T-cell (primary cell): ENCODE data around the gene CPNE7. TPM values are rescaled to one million over a fixed set of nuclear protein-coding genes. Genes with fewer than 3 reads are reported as not detected.

ENCODE experiments used
- ATAC-seq, 4 experiments: fragments of 200-7000 bp in 3 of 4; fragments of 150-1000 bp in 1 of 4; cut with Tn5 transposase; replicated peaks in 1 of 4; 1 replicate in 3 of 4; 2 replicates in 1 of 4; pipeline ENCODE4 v1.10.0; 2021; ENCODE audit warnings: moderate library complexity in 3 of 4, mild to moderate bottlenecking in 2 of 4, moderate number of reproducible peaks in 1 of 4
- CTCF ChIA-PET, 2 donors: fragments of 300-600 bp; sonication (Branson Sonifier 250); formaldehyde crosslinking; loops; one replicate each; lab custom pipeline; 2022; ENCODE audit warnings: antibody characterized with exemption in 2 of 2; lab: Charles Lee
- POLR2A ChIA-PET, 2 donors: fragments of 300-600 bp; sonication (Branson Sonifier 250); formaldehyde crosslinking; loops; one replicate each; lab custom pipeline; 2022; ENCODE audit warnings: antibody characterized with exemption in 2 of 2; lab: Charles Lee
- DNase-seq, 35 experiments: peaks; one replicate each; pipeline versions ENCODE4 v3.0.0 to v3.0.0-alpha.2; 2013 to 2023
- H3K27ac ChIP-seq: one replicate; pipeline ENCODE4 v1.5.1; 2013; ENCODE audit warnings: low read length
- H3K27me3 ChIP-seq, 2 experiments: replicated peaks in 1 of 2; 1 replicate in 1 of 2; 2 replicates in 1 of 2; pipeline versions ENCODE4 v1.6.1 to v1.7.0; 2013; ENCODE audit warnings: low read length in 1 of 2, mixed read lengths in 1 of 2; ENCODE audit not compliant: control insufficient read depth in 2 of 2, insufficient read depth in 2 of 2; ENCODE audit errors: extremely low read depth in 1 of 2
- H3K36me3 ChIP-seq, 2 donors: 1 replicate in 1 of 2; 2 replicates in 1 of 2; pipeline versions ENCODE4 v1.6.1 to v1.7.0; 2013; ENCODE audit warnings: low read length in 1 of 2; ENCODE audit not compliant: control insufficient read depth in 2 of 2, insufficient read depth in 1 of 2; ENCODE audit errors: extremely low read depth in 1 of 2
- H3K4me1 ChIP-seq, 2 experiments: 1 replicate in 1 of 2; 2 replicates in 1 of 2; pipeline versions ENCODE4 v1.6.1 to v1.7.0; 2013; ENCODE audit warnings: low read length in 2 of 2, mixed read lengths in 1 of 2; ENCODE audit not compliant: insufficient read depth in 2 of 2, control insufficient read depth in 1 of 2; ENCODE audit errors: extremely low read depth in 1 of 2
- H3K4me3 ChIP-seq, 2 donors: 1 replicate in 1 of 2; 2 replicates in 1 of 2; pipeline versions ENCODE4 v1.5.1 to v1.7.0; 2013; ENCODE audit warnings: mild to moderate bottlenecking in 2 of 2, low read length in 1 of 2, moderate library complexity in 1 of 2; ENCODE audit not compliant: control insufficient read depth in 1 of 2; ENCODE audit errors: extremely low read depth in 1 of 2
- H3K9me3 ChIP-seq: 2 replicates; pipeline ENCODE4 v1.7.0; 2013
- H3K27ac Mint-ChIP-seq, 2 donors: one replicate each; pipeline ENCODE4 v1.8.0; 2020 to 2021; ENCODE audit warnings: mild to moderate bottlenecking in 2 of 2, mixed read lengths in 2 of 2
- H3K27me3 Mint-ChIP-seq, 2 donors: one replicate each; pipeline ENCODE4 v1.8.0; 2021 to 2022; ENCODE audit warnings: mixed read lengths in 2 of 2
- H3K36me3 Mint-ChIP-seq: one replicate; pipeline ENCODE4 v1.8.0; 2021; ENCODE audit warnings: mixed read lengths
- H3K4me1 Mint-ChIP-seq, 3 donors: one replicate each; pipeline ENCODE4 v1.8.0; 2020 to 2022; ENCODE audit warnings: mixed read lengths in 3 of 3, mild to moderate bottlenecking in 1 of 3
- H3K4me3 Mint-ChIP-seq, 3 donors: one replicate each; pipeline ENCODE4 v1.8.0; 2020 to 2022; ENCODE audit warnings: mild to moderate bottlenecking in 3 of 3, mixed read lengths in 3 of 3, moderate library complexity in 3 of 3
- H3K9me3 Mint-ChIP-seq, 3 donors: one replicate each; pipeline ENCODE4 v1.8.0; 2020 to 2022; ENCODE audit warnings: mixed read lengths in 3 of 3
- WGBS: methylation state at CpG from one replicate; pipeline ENCODE4 v1.1.5; 2013; ENCODE audit warnings: missing lambda C conversion rate; ENCODE audit not compliant: insufficient coverage; 5-methylcytosine and 5-hydroxymethylcytosine counted together
- total RNA-seq, 35 experiments: library from RNA in 6 of 35; stranded (reverse) in 6 of 35; fragments of 120-200 nt in 1 of 35; gene quantifications; one replicate each; pipeline versions ENCODE4 v1.2.1 to v1.2.4 and lab custom pipeline; 2013 to 2026

The CPNE7 gene
- total RNA-seq, 5 donors from 2014 or later (not counting 1 experiment from before 2014, with no cell fraction given), result 1.9 to 8.7 (median 5.1) TPM

DNA sequence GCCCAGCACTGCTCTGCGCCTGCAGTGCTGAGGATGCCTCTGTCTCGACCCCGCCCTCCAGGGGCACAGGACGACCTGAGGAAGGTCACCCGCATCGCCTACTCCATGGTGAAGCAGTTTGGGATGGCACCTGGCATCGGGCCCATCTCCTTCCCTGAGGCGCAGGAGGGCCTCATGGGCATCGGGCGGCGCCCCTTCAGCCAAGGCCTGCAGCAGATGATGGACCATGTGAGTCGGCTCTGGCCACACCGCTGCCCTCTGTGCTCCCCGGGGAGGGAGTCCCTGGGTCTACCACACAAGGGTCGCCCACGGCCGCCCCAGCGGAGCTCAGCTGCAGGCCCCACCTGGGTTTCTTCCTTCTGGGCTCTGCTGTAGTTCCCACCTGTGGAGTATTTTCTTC is 21.8 kb upstream of the CPNE7 start:
- ChIA-PET CTCF (no interaction called here), POLR2A (no interaction called here)
- no peaks in the 10 kb centered on the region for H3K9me3 ChIP-seq
- ATAC-seq, result no peak
- H3K36me3 ChIP-seq, result peaks cover 19 to 54% of the 10 kb centered on the region in 2 donors
- H3K27me3 ChIP-seq, result no peaks in the 10 kb centered on the region
- WGBS, result 96% methylated on average over 14 of the region's 18 CpGs
- Mint-ChIP-seq H3K27ac (no peak overlapping the region), H3K4me1 (peaks cover 20 to 25% (median 23%) of the 10 kb centered on the region in 3 donors), H3K36me3 (peaks cover 36% of the 10 kb centered on the region), H3K27me3 (no peaks in the 10 kb centered on the region), H3K4me3 (no peak overlapping the region), H3K9me3 (no peaks in the 10 kb centered on the region)
- H3K4me3 ChIP-seq, result no peak overlapping the region
- peaks cover 7 to 37% of the 10 kb centered on the region in 2 experiments for H3K4me1 ChIP-seq
- DNase-seq, result no peak
- no peak overlapping the region for H3K27ac ChIP-seq

DNA sequence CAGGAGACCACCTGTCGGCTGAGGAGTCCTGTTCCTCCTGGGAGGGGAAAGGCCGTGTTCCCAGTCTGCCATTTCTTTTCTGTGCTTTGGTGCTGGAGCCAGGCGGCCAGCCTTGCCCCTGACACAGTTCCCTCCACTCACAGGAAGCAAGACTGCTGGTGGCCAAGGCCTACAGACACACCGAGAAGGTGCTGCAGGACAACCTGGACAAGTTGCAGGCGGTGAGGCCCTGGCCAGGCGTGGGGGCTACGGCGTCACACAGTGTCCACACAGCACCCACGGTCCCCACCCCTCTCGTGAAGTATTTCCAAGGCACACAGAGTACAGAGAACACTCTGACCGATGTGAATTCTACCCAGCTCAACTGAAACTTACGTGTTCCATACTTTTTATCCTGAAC is 21.2 kb upstream of the CPNE7 start:
- POLR2A ChIA-PET, result no interaction called here
- Histone ChIP-seq H3K27me3 (no peaks in the 10 kb centered on the region), H3K27ac (no peak overlapping the region), H3K4me3 (no peak overlapping the region), H3K36me3 (peaks cover 19 to 50% of the 10 kb centered on the region in 2 donors), H3K9me3 (no peaks in the 10 kb centered on the region), H3K4me1 (peaks cover 4 to 33% of the 10 kb centered on the region in 2 experiments)
- H3K27me3 Mint-ChIP-seq, result no peaks in the 10 kb centered on the region
- no peak for ATAC-seq
- H3K4me3 Mint-ChIP-seq, result no peak overlapping the region
- no peak for DNase-seq
- peaks cover 32% of the 10 kb centered on the region for H3K36me3 Mint-ChIP-seq
- CTCF ChIA-PET, result no interaction called here
- no peaks in the 10 kb centered on the region for H3K9me3 Mint-ChIP-seq
- H3K4me1 Mint-ChIP-seq, result peaks cover 16 to 19% (median 17%) of the 10 kb centered on the region in 3 donors
- H3K27ac Mint-ChIP-seq, result no peak overlapping the region
- 96% methylated on average over 11 of the region's 12 CpGs for WGBS

DNA sequence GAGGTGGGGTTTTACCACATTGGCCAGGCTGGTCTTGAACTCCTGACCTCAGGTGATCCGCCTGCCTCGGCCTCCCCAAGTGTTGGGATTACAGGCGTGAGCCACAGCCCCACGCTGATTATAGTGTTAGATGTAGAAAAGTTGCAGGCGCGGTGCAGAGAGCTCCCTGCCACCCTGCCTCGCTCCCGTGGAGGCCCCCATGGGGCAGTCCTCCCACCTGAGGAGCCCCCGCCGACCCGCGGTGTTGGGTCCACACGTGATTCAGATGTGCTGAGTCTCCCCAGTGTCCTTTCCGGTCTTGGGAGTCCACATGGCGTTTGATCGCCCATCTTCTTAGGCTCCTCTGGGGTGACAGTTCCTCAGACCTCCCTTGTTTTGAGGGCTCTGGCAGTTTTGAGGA is 20.3 kb upstream of the CPNE7 start:
- Mint-ChIP-seq H3K27ac (no peak overlapping the region), H3K4me1 (peaks cover 14 to 17% (median 14%) of the 10 kb centered on the region in 3 donors), H3K4me3 (no peak overlapping the region), H3K27me3 (no peaks in the 10 kb centered on the region), H3K9me3 (no peaks in the 10 kb centered on the region), H3K36me3 (peaks cover 26% of the 10 kb centered on the region)
- H3K9me3 ChIP-seq, result no peaks in the 10 kb centered on the region
- H3K36me3 ChIP-seq, result peaks cover 15 to 46% of the 10 kb centered on the region in 2 donors
- WGBS, result 97% methylated on average over 15 of the region's 16 CpGs
- POLR2A ChIA-PET, result no interaction called here
- CTCF ChIA-PET, result no interaction called here
- H3K27ac ChIP-seq, result no peak overlapping the region
- DNase-seq (no peak), ATAC-seq (no peak)
- peaks cover 3 to 30% of the 10 kb centered on the region in 2 experiments for H3K4me1 ChIP-seq
- no peak overlapping the region for H3K4me3 ChIP-seq
- H3K27me3 ChIP-seq, result no peaks in the 10 kb centered on the region

DNA sequence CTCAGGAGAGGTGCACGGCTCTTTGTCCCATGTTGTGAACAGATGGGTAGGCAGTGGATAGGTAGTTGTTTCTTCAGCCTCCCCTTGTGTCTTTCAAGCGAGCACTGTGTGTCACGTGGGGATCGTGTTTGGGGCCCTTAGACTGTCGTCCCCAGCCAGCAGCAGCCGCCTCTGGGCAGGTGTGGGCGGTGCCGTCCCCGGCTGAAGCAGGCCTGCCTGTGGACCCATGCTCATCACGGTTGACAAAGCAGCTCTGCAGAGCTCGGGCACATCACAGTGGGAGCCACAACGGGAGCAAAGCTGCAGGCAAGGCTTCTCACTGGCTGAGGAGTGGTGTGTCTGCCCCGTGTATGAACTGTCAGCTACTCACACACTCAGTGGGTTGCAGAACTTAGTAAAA is 19.8 kb upstream of the CPNE7 start:
- no peak for ATAC-seq
- H3K36me3 Mint-ChIP-seq, result peaks cover 22% of the 10 kb centered on the region
- Histone ChIP-seq H3K4me1 (peaks cover 3 to 28% of the 10 kb centered on the region in 2 experiments), H3K36me3 (peaks cover 15 to 46% of the 10 kb centered on the region in 2 donors), H3K27me3 (no peaks in the 10 kb centered on the region), H3K4me3 (no peak overlapping the region), H3K9me3 (no peaks in the 10 kb centered on the region), H3K27ac (no peak overlapping the region)
- WGBS, result 95% methylated on average over 10 of the region's 13 CpGs
- no peaks in the 10 kb centered on the region for H3K9me3 Mint-ChIP-seq
- DNase-seq, result no peak
- peaks cover 11 to 17% (median 16%) of the 10 kb centered on the region in 3 donors for H3K4me1 Mint-ChIP-seq
- ChIA-PET CTCF (no interaction called here), POLR2A (no interaction called here)
- no peak overlapping the region for H3K27ac Mint-ChIP-seq
- no peaks in the 10 kb centered on the region for H3K27me3 Mint-ChIP-seq
- H3K4me3 Mint-ChIP-seq, result no peak overlapping the region

DNA sequence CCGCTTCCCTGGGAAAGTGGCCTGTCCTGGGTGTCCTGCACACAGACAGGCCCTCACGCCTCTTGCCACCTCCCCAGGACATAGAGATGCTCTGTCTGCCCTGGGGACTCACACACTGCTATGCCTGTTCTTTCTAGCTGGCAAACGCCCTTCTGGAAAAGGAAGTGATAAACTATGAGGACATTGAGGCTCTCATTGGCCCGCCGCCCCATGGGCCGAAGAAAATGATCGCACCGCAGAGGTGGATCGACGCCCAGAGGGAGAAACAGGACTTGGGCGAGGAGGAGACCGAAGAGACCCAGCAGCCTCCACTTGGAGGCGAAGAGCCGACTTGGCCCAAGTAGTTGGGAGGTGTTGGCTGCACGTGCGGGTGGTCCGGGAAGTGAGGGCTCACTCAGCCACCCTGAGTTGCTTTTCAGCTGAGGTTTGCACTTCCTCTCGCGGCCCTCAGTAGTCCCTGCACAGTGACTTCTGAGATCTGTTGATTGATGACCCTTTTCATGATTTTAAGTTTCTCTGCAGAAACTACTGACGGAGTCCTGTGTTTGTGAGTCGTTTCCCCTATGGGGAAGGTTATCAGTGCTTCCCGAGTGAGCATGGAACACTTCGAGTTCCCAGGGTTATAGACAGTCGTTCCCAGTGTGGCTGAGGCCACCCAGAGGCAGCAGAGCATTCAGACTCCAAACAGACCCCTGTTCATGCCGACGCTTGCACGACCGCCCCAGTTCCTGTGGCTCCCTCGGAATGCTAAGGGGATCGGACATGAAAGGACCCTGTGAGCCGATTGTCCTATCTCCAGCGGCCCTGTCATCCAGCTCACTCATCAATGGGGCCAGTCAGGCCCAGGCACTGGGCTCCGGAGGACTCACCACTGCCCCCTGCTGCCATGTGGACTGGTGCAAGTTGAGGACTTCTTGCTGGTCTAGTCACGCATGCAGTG is 18.5 kb upstream of the CPNE7 start:
- CTCF ChIA-PET, result interaction anchor here in 1 of 2 donors (0.8 kb wide), 1 partner anchor 92 kb away, joined by 3 read pairs; no protein-coding TSS in a partner anchor

DNA sequence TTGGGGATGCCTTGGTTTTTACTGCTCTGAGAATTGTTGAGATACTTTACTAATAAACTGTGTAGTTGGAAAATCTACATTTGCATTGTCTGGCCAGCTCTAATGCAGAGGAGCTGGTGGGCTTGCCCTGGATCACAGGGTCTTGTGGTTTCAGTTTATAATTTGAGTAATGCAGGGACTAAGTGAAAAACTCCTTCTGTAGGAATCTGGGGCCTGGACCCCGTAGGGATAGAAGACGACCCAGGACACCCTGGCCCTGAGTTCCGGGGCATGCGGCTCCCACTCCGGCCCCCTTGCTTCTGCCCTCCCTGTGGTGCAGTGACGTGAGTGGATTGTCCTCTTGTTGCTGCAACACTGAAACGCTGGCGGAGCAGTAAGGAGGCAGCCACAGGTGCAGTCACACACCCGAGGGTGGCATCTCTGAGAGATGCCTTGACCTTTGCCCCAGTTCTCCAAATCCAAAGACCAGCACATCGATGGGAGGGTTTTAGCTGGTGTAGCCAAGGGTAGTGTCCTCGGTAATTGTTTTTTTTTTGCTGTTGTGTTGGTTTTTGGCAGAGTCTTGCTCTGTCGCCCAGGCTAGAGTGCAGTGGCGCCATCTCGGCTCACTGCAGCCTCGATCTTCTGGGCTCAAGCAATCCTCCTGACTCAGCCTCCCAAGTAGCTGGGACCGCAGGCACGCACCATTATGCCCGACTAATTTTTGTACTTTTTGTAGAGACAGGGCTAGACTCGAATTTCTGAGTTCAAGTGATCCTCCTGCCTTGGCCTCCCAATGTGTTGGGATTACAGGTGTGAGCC is 17.7 kb upstream of the CPNE7 start:
- H3K36me3 ChIP-seq, result peaks cover 18 to 48% of the 10 kb centered on the region in 2 donors

More for the DNA sequence above, 18.5 kb upstream of the CPNE7 start:
- H3K4me3 Mint-ChIP-seq, result peak overlapping the region; percentile 25 to 60 (median 56)
- DNase-seq (peak; percentile 52 to 87 (median 75)), ATAC-seq (peak; percentile 22 to 27 (median 24))
- H3K4me3 ChIP-seq, result no peak overlapping the region
- peaks cover 7 to 34% of the 10 kb centered on the region in 2 experiments for H3K4me1 ChIP-seq
- no peak overlapping the region for H3K27ac ChIP-seq
- H3K4me1 Mint-ChIP-seq, result peaks cover 18 to 25% (median 21%) of the 10 kb centered on the region in 3 donors
- no peaks in the 10 kb centered on the region for H3K27me3 Mint-ChIP-seq
- H3K36me3 ChIP-seq, result peaks cover 16 to 48% of the 10 kb centered on the region in 2 donors
- H3K27ac Mint-ChIP-seq, result peak overlapping the region; percentile 20 to 85
- WGBS, result 71% methylated on average over 26 of the region's 34 CpGs
- POLR2A ChIA-PET, result no interaction called here
- no peaks in the 10 kb centered on the region for H3K9me3 ChIP-seq
- H3K9me3 Mint-ChIP-seq, result no peaks in the 10 kb centered on the region
- H3K27me3 ChIP-seq, result no peaks in the 10 kb centered on the region
- peaks cover 21% of the 10 kb centered on the region for H3K36me3 Mint-ChIP-seq

More for the DNA sequence above, 17.7 kb upstream of the CPNE7 start:
- Mint-ChIP-seq H3K9me3 (no peaks in the 10 kb centered on the region), H3K4me1 (peaks cover 27 to 34% (median 30%) of the 10 kb centered on the region in 3 donors), H3K4me3 (peak overlapping the region; percentile 25 to 60 (median 56)), H3K27ac (peak overlapping the region; percentile 20 to 85), H3K27me3 (no peaks in the 10 kb centered on the region), H3K36me3 (peaks cover 24% of the 10 kb centered on the region)
- ATAC-seq (no peak), DNase-seq (no peak)
- Histone ChIP-seq H3K9me3 (no peaks in the 10 kb centered on the region), H3K4me1 (peaks cover 15 to 43% of the 10 kb centered on the region in 2 experiments), H3K27me3 (no peaks in the 10 kb centered on the region), H3K4me3 (no peak overlapping the region), H3K27ac (no peak overlapping the region)
- 91% methylated on average over 14 of the region's 19 CpGs for WGBS
- CTCF ChIA-PET, result interaction anchor here in 1 of 2 donors (0.8 kb wide), 1 partner anchor 93 kb away, joined by 3 read pairs; no protein-coding TSS in a partner anchor
- POLR2A ChIA-PET, result interaction anchor here in 1 of 2 donors (0.6 kb wide), 1 partner anchor 131 kb away, joined by 3 read pairs; no protein-coding TSS in a partner anchor
